ENCODE results near the gene PRKAG2.

DNA sequence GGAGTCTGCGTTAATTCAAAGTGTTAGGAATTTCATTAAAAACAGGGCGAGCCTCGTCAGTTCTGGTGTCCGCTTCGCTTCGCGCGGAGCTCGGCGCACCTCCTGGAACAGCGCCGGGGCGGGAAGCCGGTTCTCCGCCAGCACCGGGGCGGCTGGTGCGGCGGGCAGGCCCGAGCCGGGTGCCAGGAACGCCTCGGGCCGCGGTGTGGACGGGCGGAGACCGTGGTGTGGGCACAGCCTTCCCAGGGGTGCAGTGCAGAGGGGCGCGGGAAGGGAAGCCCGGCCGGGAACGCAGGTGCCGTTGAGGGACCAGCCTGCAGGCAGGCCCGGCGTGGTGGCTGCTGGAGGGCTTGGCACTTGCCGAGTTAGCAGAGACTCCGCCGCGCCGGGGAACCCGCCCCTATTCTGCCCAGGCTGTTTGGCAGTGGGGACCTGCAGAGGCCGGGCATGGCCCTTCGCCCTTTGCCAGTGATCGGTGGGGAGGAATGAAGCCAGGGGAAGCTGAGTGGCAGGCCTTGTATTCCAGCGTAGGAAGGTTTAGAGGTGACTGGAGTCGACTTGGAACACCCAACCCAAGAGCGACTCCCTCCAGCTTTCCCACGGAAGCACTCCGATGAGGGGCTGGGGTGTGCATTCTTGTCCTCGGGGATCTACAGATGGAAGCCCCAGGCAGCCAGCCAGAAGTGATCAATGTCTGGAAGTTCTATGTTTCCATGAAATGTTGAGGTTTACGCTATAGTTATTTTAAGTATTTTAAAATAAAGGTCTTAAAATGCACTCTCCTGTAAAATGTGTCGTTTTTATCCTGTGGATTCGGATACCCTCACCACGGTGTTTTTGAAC, 356.3 kb downstream of the PRKAG2 start:
- TF ChIP-seq, protein P1, sequence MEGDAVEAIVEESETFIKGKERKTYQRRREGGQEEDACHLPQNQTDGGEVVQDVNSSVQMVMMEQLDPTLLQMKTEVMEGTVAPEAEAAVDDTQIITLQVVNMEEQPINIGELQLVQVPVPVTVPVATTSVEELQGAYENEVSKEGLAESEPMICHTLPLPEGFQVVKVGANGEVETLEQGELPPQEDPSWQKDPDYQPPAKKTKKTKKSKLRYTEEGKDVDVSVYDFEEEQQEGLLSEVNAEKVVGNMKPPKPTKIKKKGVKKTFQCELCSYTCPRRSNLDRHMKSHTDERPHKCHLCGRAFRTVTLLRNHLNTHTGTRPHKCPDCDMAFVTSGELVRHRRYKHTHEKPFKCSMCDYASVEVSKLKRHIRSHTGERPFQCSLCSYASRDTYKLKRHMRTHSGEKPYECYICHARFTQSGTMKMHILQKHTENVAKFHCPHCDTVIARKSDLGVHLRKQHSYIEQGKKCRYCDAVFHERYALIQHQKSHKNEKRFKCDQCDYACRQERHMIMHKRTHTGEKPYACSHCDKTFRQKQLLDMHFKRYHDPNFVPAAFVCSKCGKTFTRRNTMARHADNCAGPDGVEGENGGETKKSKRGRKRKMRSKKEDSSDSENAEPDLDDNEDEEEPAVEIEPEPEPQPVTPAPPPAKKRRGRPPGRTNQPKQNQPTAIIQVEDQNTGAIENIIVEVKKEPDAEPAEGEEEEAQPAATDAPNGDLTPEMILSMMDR (IDR thresholded peaks at IDR 0.05), result no peak
- no peak for TF ChIP-seq POLR2A (IDR thresholded peaks at IDR 0.05)
